Superior temporal gyrus (tissue), 1 donor: ENCODE results near the gene OR13H1.
"Not testable (repeated sequence)": the region's sequence is repeated elsewhere in the genome, so short reads cannot be mapped to it uniquely, and the experiment has no call there.

Experiments
- DNase-seq: peaks from one replicate; pipeline ENCODE4 v3.0.0-alpha.2; 2016; ENCODE audit errors: extremely low spot score

The OR13H1 gene, protein sequence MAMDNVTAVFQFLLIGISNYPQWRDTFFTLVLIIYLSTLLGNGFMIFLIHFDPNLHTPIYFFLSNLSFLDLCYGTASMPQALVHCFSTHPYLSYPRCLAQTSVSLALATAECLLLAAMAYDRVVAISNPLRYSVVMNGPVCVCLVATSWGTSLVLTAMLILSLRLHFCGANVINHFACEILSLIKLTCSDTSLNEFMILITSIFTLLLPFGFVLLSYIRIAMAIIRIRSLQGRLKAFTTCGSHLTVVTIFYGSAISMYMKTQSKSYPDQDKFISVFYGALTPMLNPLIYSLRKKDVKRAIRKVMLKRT

DNA sequence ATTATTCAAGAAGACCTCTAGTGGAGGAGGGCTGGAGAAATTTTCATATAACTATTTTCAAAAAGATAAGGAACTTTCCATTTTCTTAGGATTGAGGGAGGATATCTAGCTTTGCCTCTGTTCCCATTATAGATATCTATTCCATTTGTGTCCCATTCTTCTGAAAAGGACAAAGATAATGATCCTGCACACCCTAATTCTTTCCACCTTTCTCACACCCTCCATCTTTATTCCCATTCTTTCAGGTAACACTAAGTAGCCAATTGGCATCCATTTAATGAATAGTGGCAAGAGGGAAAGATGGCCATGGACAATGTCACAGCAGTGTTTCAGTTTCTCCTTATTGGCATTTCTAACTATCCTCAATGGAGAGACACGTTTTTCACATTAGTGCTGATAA, at the start of gene OR13H1:
Gene OR13H1, plus strand, starts transcription at position 301 of the 400 bp plus-strand sequence. Its CDS starts 0 bp downstream, at position 301.
- DNase-seq, result no peak

DNA sequence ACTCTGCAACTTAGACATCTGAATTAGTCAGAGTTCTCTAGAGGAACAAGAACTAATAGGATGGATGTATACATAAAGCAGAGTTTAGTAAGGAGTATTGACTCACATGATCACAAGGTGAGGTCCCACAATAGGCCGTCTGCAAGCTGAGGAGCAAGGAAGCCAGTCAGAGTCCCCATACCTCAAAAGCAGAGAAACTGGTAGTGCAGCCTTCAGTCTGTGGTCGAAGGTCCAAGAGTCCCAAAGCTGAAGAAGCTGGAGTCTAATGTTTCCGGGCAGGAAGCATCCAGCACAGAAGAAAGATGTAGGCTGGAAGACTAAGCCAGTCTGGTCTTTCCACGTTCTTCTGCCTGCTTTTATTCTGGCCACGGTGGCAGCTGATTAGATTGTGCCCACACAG, 42.3 kb upstream of the OR13H1 start:
- DNase-seq, result not testable (repeated sequence)

DNA sequence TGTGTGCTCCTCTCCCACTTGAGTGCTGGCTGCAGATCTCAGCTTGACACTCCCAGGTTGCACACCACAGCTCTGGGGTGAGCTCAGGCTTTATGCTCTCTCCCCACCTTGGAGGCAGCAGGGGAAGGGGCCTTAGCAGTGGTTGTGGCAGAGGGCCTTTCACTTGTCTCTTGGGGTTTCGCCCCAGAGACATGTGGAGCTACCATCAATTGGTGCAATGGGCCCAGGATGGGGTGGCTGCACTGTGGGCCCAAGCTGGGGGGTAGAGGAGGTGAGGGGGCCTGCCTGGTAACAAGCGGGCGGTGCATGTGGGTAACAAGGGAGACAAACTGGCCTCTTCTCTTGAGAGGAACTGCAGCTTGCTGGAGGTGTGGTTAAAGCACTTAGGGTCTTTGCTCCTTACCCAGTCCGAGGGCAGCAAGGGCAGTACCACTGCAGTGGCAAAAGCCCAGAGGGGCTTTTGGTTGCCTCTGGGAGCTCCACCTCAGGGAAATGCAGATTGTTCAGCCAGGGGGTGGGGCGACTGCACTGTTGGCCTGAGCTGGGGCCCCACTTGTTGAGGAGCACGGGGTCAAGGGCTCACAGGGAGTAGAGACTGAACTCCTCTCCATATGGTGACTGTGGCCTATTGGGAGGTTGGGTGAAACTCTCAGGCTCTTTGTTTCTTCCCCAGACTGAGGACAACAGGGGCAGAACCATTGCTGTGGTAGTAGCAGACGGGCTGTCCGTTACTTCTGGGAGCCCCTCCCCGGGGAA, 30.5 kb upstream of the OR13H1 start:
- DNase-seq, result no peak

DNA sequence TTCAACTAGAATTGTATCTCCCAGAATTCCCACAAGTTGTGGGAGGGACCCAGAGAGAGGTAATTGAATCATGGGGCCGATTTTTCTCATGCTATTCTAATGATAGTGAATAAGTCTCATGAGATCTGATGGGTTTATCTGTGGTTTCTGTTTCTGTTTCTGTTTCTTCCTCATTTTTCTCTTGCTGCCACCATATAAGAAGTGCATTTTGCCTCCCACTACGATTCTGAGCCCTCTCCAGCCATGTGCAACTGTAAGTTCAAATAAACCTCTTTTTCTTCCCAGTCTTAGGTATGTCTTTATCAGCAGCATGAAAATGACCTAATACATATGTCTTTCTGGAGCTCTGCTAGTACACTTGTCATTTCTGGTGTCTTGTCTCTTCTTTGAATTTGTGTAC, 22.1 kb upstream of the OR13H1 start:
- no peak for DNase-seq

DNA sequence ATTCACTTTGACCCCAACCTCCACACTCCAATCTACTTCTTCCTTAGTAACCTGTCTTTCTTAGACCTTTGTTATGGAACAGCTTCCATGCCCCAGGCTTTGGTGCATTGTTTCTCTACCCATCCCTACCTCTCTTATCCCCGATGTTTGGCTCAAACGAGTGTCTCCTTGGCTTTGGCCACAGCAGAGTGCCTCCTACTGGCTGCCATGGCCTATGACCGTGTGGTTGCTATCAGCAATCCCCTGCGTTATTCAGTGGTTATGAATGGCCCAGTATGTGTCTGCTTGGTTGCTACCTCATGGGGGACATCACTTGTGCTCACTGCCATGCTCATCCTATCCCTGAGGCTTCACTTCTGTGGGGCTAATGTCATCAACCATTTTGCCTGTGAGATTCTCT, 344 bp downstream of the OR13H1 start:
- DNase-seq, result no peak

DNA sequence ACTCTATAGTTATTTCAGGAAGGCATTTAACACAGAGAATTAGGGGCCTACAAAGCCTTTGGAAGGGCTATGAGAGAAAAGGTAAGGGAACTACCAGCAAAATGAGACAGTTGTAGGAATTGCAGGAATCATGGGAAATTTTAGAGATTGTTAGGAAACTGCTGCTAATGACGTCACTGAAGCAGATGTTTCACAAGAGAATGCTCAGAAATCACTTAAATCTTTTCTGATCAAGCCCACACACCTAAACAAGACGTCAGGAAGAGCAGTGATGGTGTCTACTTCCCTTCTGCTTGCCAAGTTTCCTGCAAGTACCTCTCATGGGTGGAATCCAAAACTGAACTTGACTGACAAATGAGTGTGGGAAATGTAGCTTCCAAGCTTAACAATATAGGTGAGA, 5.1 kb downstream of the OR13H1 start:
- DNase-seq, result no peak

DNA sequence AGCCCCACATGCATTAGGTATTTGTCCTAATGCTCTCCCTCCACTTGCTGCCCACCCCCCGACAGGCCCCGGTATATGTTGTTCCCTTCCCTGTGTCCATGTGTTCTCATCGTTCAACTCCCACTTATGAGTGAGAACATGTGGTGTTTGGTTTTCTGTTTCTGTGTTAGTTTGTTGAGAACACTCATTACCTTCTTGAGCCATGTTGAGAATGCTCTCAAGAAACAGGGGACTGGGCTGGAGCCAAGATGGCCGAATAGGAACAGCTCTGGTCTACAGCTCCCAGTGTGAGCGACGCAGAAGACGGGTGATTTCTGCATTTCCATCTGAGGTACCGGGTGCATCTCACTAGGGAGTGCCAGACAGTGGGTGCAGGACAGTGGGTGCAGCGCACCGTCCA, 8.6 kb downstream of the OR13H1 start:
- DNase-seq, result not testable (repeated sequence)

DNA sequence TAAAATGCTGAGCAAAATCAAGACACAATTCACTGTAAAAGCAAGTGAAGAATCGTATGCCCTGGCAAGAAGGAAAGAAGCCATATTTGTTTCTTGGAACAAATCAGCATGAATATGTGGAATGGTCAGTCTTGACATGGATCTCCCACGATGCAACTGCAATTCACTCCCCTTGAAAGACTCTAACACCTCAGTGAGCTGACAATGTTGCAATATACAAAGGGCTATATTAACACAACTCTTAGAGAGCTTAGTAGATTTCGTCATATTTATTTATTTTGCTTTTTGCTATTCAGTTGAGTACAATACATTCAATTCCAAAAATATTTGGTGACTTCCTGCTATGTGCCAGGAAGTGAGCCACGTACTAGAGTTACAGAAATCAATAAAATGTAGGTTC, 14.7 kb downstream of the OR13H1 start:
- no peak for DNase-seq

DNA sequence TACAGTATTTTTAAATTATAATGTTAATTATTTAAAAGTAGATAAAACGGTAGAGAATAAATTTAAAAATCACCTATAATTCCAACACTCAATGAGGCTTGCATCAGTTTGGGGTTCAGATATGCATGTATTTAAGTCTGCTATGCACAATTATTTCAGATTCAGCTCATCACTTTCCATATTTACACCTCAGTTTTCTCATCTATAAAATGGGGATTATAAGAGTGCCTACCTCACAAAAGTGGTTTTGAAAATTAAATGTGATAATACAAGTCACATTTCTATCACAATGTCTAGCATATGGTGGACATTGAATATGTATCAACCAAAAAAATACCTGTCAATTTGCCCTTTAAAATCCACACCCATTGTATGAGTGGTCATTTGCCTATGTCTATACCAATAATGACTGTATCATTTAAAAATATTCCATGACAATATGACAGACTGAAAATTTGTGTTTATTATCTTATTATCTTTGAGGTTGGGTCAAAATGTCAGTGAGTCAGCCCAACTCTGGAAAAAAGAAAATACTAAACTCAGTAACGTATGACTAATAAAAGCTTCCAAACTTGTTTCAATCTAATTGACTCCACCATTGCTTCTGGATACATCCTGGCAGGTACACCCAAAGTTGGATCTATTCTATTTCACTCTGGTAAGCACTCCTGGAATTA, 20.8 kb downstream of the OR13H1 start:
- no peak for DNase-seq

DNA sequence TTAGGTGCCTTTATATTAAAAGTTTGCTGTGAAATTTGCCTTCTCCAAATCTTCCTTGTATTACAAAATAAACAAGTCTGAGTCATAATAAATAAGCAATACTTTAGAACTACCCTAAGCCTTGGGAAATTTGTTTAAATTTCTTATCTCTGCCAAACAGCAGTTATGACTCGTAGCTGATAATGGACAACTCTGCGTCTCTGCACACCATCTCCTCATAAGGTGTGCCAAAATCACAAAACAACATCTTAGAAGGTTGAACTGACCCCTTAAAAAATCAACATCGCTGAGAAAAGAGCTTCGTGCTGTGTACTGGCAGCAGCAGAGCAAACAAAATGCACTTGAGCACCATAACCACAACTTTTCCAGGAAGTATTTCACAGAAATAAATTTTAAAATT, 22.0 kb downstream of the OR13H1 start:
- no peak for DNase-seq

DNA sequence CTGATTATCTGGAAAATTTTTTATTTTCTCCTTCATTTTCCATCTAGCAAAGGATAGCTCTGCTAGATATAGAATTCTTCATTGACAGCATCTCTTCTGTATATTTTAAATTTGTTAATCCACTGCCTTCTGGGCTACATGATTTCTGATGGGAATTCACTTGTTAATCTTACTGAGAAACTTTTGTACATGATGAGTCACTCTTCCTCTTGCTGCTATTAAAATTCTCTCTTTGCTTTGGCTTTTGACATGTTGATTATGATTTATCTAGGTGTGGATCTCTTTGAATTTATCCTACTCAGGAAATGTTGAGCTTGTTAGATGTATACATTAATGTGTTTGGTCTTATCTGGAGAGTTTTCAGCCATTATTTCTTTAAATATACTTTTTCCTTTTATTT, 27.5 kb downstream of the OR13H1 start:
- DNase-seq, result no peak

DNA sequence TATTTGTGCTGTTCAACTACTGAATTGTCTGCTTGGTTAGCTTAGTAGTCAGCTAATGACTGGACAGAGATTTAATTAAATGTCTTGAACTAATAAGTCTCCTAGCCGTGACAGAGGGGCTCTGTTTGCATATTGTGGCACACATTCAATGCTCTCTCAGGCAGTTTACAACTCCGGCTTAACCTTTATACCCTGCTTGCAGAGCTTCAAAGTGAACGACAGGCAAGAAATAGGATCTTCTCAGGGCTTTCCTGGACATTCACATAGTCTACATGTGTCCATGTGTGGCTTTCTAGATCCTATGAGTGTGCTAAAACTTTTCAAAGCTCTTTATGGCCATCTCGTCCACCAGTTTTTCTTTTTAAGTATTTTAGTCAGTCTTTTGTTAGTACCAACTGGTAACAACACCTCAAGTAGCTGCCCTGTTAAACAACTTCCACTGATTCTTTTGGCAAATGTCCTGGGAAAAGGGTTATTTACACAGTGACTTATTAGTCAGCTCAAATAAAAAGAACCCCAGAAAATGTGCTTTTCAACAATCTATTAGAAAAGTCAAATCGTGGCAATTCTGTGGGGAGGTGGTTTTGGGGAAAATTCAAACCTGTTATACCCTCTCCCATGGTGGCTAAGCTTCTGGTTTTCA, 28.6 kb downstream of the OR13H1 start:
- DNase-seq, result no peak

DNA sequence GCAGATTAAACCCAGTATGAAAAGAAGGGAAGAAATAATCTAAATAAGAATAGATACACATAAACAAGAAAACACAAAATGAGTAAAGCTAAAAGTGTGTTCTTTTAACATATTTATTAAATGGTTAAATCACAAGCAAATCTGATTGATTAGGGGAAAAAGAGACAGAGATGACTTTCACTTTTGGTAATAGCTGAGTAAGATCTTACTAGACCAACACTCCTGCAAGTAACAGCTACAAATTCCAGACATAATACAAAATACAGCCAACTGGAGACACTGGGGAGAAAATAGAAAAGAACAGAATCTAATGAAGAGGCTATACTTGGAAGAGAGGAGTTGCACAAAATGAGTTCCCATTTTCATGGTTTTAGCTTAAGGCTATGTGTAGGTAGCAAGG, 33.5 kb downstream of the OR13H1 start:
- DNase-seq, result no peak

DNA sequence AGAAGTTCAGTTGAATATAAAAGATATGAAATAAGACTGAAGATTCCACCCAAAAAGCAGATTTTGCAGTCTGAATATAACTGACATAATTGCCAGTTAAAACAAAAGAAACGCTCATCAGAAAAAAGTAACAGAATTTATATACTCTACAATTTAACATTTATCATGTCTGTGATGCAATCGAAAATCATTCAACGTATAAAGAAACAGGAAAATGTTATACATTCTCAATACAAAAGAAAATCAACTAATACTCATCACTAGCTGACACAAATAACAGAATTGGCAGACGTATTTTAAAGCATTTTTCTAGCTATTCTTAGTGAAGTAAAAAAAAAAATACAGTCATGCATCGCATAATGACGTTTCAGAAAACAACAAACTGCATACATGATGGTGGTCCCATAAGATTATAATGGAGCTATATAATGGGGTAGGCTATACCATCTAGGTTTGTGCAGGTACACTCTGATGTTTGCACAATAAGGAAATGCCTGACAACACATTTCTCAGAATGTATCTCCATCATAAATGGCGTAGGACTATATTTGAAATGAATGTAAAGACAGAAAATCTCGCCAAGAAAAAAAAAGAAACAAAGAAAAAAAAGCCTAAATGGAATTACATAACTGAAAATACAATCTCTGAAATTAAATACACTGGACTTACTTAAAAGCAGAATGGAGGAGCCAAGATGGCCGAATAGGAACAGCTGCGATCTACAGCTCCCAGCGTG, 34.3 kb downstream of the OR13H1 start:
- DNase-seq, result no peak

DNA sequence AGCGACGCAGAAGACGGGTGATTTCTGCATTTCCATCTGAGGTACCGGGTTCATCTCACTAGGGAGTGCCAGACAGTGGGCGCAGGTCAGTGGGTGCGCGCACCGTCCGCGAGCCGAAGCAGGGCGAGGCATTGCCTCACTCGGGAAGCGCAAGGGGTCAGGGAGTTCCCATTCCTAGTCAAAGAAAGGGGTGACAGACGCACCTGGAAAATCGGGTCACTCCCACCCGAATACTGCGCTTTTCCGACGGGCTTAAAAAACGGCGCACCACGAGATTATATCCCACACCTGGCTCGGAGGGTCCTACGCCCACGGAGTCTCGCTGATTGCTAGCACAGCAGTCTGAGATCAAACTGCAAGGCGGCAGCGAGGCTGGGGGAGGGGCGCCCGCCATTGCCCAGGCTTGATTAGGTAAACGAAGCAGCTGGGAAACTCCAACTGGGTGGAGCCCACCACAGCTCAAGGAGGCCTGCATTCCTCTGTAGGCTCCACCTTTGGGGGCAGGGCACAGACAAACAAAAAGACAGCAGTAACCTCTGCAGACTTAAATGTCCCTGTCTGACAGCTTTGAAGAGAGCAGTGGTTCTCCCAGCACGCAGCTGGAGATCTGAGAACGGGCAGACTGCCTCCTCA, 35.0 kb downstream of the OR13H1 start:
- DNase-seq, result not testable (repeated sequence)

DNA sequence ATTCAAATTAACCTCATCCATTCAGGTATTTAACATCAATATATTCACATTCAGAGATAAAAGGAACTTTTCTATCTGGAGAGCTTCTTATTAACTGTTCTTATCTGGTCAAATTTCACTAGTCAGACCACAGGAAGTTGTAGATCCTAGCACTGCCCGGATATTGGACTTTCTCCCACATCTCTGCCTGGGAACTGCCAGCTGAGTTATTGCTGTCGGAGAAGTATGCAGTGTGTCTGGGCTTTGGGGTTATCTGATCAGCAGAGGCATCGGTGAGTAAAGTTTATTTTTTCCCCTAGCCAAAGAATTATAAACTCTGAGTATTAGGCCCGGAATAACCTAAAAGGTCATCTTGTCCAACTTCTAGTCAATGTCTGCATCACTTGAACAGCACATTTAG, 45.1 kb downstream of the OR13H1 start:
- DNase-seq, result no peak
